Measurements from ENCODE around the gene HTR6.

- TF ChIP-seq, protein P1, sequence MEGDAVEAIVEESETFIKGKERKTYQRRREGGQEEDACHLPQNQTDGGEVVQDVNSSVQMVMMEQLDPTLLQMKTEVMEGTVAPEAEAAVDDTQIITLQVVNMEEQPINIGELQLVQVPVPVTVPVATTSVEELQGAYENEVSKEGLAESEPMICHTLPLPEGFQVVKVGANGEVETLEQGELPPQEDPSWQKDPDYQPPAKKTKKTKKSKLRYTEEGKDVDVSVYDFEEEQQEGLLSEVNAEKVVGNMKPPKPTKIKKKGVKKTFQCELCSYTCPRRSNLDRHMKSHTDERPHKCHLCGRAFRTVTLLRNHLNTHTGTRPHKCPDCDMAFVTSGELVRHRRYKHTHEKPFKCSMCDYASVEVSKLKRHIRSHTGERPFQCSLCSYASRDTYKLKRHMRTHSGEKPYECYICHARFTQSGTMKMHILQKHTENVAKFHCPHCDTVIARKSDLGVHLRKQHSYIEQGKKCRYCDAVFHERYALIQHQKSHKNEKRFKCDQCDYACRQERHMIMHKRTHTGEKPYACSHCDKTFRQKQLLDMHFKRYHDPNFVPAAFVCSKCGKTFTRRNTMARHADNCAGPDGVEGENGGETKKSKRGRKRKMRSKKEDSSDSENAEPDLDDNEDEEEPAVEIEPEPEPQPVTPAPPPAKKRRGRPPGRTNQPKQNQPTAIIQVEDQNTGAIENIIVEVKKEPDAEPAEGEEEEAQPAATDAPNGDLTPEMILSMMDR (IDR thresholded peaks at IDR 0.05 in 4 of 5, conservative IDR thresholded peaks at IDR 0.05 in 1 of 5): no peak
- TF ChIP-seq POLR2A (IDR thresholded peaks at IDR 0.05): no peak
Observed at GRCh38 chr1:19675797-19676196, 11.1 kb downstream of the HTR6 start.

Data from gastrocnemius medialis (tissue), 4 donors.